ENCODE data around the gene BTRC. TPM values are rescaled to one million over a fixed set of nuclear protein-coding genes. Genes with fewer than 3 reads are reported as not detected.
A peak's percentile ranks its signal among the peaks of the same experiment; 100 is the strongest.

BTRC gene
- total RNA-seq, 3 donors from 2014 or later (not counting 1 experiment from before 2014, with no cell fraction given) = 13.5 to 22.8 (median 15.2) TPM

DNA sequence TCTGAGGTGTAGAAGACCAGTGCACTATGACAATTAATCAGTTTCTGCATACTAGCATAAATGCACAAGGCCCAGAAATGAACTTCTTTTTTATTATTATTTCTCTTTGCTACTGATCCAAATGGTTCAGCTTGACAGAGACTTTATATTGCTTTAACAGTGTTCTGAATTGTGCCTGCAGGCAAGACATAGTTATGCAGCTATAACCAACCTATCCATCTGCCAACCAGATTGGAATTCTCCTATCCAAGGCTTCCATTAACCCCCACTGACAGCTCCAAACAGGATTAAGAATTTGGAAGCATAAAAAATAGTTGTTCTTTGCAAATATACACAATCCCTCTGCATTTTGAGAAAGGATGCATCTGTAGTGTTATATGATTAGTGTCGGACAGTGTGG is 98.2 kb downstream of the BTRC start:
- Mint-ChIP-seq H3K36me3 (no peaks in the 10 kb centered on the region), H3K27ac (no peak overlapping the region), H3K4me3 (no peak overlapping the region), H3K9me3 (no peaks in the 10 kb centered on the region), H3K27me3 (ENCODE audit: low read depth in 2 of 2) (peaks cover 9 to 20% of the 10 kb centered on the region in 2 donors), H3K4me1 (peaks cover 13 to 25% of the 10 kb centered on the region in 2 donors)
- Histone ChIP-seq H3K4me3 (ENCODE audit: low read length) (no peak overlapping the region), H3K4me1 (ENCODE audit: control insufficient read depth, insufficient read depth, low read length) (peaks cover 11% of the 10 kb centered on the region), H3K9me3 (ENCODE audit: control insufficient read depth, insufficient read depth, low read length) (no peaks in the 10 kb centered on the region), H3K27ac (ENCODE audit: low read length) (no peak overlapping the region), H3K27me3 (ENCODE audit: control insufficient read depth, insufficient read depth, low read length) (no peaks in the 10 kb centered on the region), H3K36me3 (ENCODE audit: control insufficient read depth, insufficient read depth, low read length) (no peaks in the 10 kb centered on the region)
- 94% methylated on average over 1 of the region's 1 CpG for WGBS (ENCODE audit: insufficient coverage)
- DNase-seq (no peak), ATAC-seq (no peak)
- intact Hi-C loops (cut with micrococcal nuclease) = no loop called here
- TF ChIP-seq, protein P1, sequence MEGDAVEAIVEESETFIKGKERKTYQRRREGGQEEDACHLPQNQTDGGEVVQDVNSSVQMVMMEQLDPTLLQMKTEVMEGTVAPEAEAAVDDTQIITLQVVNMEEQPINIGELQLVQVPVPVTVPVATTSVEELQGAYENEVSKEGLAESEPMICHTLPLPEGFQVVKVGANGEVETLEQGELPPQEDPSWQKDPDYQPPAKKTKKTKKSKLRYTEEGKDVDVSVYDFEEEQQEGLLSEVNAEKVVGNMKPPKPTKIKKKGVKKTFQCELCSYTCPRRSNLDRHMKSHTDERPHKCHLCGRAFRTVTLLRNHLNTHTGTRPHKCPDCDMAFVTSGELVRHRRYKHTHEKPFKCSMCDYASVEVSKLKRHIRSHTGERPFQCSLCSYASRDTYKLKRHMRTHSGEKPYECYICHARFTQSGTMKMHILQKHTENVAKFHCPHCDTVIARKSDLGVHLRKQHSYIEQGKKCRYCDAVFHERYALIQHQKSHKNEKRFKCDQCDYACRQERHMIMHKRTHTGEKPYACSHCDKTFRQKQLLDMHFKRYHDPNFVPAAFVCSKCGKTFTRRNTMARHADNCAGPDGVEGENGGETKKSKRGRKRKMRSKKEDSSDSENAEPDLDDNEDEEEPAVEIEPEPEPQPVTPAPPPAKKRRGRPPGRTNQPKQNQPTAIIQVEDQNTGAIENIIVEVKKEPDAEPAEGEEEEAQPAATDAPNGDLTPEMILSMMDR (IDR thresholded peaks at IDR 0.05) = no peak

DNA sequence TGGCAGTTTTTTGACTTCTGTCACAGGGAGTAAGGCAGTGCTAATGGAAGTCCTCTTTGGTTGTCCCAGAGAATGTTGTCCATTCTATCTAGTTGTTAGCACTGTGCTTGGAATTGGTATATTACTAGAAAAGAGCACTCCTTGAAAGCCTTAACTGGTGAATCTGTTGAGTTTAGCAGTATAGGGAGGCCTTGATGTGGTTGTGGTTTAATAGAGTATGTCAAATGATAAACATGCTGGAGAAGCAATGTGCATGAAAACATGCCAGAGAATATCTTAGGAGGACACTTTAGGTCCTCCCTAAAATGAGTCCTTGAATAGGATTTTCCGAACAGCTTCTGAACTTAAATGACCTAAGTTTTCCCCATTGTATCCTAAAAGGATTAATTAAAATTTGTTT is 98.6 kb downstream of the BTRC start:
- Mint-ChIP-seq H3K4me3 (no peak overlapping the region), H3K27me3 (ENCODE audit: low read depth in 2 of 2) (peaks cover 9 to 20% of the 10 kb centered on the region in 2 donors), H3K9me3 (no peaks in the 10 kb centered on the region), H3K4me1 (peaks cover 13 to 25% of the 10 kb centered on the region in 2 donors), H3K27ac (no peak overlapping the region), H3K36me3 (no peaks in the 10 kb centered on the region)
- WGBS (ENCODE audit: insufficient coverage) = no CpG with 5 or more reads among the region's 1 CpG
- no peak for DNase-seq
- H3K36me3 ChIP-seq (ENCODE audit: control insufficient read depth, insufficient read depth, low read length) = no peaks in the 10 kb centered on the region
- H3K4me1 ChIP-seq (ENCODE audit: control insufficient read depth, insufficient read depth, low read length) = peaks cover 11% of the 10 kb centered on the region
- H3K27me3 ChIP-seq (ENCODE audit: control insufficient read depth, insufficient read depth, low read length) = no peaks in the 10 kb centered on the region
- ATAC-seq = no peak
- intact Hi-C loops (cut with micrococcal nuclease) = no loop called here
- H3K27ac ChIP-seq (ENCODE audit: low read length) = no peak overlapping the region
- no peaks in the 10 kb centered on the region for H3K9me3 ChIP-seq (ENCODE audit: control insufficient read depth, insufficient read depth, low read length)
- no peak overlapping the region for H3K4me3 ChIP-seq (ENCODE audit: low read length)
- TF ChIP-seq, protein P1 (IDR thresholded peaks at IDR 0.05) = no peak

DNA sequence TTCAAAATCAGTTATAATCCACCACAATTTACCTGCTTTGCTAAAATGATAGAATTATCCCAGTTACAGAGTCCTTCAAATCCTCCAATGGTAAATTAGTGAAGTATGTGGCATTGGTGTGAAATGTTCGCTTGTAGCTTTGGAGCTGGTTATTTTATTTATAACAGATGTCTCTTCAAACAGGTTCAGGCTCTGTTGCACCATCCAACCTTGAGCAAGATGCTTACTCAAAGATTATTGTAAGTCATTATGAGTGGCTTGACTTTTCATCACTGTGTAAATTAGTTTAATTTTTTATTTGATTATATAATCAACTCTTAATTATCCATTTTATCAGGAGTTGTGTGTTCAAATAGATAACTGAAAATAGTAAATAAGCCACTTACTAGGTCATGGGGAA is 99.4 kb downstream of the BTRC start:
- no peak for DNase-seq
- no peaks in the 10 kb centered on the region for H3K36me3 Mint-ChIP-seq
- ATAC-seq = no peak

More for the DNA sequence above, 99.4 kb downstream of the BTRC start:
- no peak overlapping the region for H3K4me3 ChIP-seq (ENCODE audit: low read length)
- no peak overlapping the region for H3K27ac ChIP-seq (ENCODE audit: low read length)
- peaks cover 9 to 22% of the 10 kb centered on the region in 2 donors for H3K27me3 Mint-ChIP-seq (ENCODE audit: low read depth in 2 of 2)
- H3K9me3 Mint-ChIP-seq = no peaks in the 10 kb centered on the region
- no peaks in the 10 kb centered on the region for H3K36me3 ChIP-seq (ENCODE audit: control insufficient read depth, insufficient read depth, low read length)
- peaks cover 11% of the 10 kb centered on the region for H3K4me1 ChIP-seq (ENCODE audit: control insufficient read depth, insufficient read depth, low read length)
- H3K27me3 ChIP-seq (ENCODE audit: control insufficient read depth, insufficient read depth, low read length) = no peaks in the 10 kb centered on the region
- H3K9me3 ChIP-seq (ENCODE audit: control insufficient read depth, insufficient read depth, low read length) = no peaks in the 10 kb centered on the region
- WGBS (ENCODE audit: insufficient coverage) = no CpG with 5 or more reads among the region's 1 CpG
- TF ChIP-seq, protein P1 (IDR thresholded peaks at IDR 0.05) = no peak
- peak overlapping the region; percentile 21 for H3K4me3 Mint-ChIP-seq
- H3K27ac Mint-ChIP-seq = peak overlapping the region in 1 of 2 donors; percentile 28
- intact Hi-C loops (cut with micrococcal nuclease) = no loop called here
- peaks cover 13 to 30% of the 10 kb centered on the region in 2 donors for H3K4me1 Mint-ChIP-seq

All from natural killer cell (primary cell).